Measurements from ENCODE around the gene OR2T35. TPM values are rescaled to one million over a fixed set of nuclear protein-coding genes. Genes with fewer than 3 reads are reported as not detected.
"Not testable (repeated sequence)": the region's sequence is repeated elsewhere in the genome, so short reads cannot be mapped to it uniquely, and the experiment has no call there.

Gene OR2T35
- total RNA-seq, 1 experiment from 2014 or later = not detected

DNA sequence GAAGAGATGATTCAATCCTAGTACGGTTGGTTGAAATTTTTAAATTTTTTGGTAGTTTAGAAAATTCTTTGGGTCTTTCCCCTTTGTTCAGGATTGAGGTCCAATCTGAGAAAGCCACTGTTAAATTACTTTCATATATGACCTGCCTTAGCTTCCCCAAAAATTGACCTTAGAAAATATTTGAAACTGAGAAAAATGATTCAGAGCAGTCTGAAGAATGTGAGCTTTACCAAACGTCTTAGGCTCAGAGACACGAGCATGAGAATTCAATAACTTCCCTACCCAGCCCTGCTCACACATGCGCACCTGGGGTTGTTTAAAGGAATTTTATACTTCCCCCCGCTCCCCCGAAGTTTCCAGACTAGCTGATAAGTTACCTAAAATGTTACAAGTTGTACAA is 11.7 kb upstream of the OR2T35 start:
- H3K4me3 ChIP-seq (ENCODE audit: low read length); POLR2A ChIA-PET (ENCODE audit: unreplicated experiment); H3K36me3 ChIP-seq (ENCODE audit: low read depth, low read length); H3K9ac ChIP-seq (ENCODE audit: low read length); H3F3A ChIP-seq (ENCODE audit: low read length, unreplicated experiment); intact Hi-C loops (cut with micrococcal nuclease); H3K9me2 ChIP-seq (replicated peaks; ENCODE audit: low read length); H3K27ac ChIP-seq (ENCODE audit: low read length); H2AFZ ChIP-seq (ENCODE audit: low read length); BruUV-seq (replicated peaks); H3K4me1 ChIP-seq (ENCODE audit: insufficient read depth, low read length); H3K9me3 ChIP-seq (ENCODE audit: low read length); DNase-seq; H3K79me2 ChIP-seq (ENCODE audit: low read length); H3K4me2 ChIP-seq (ENCODE audit: low read length); ATAC-seq; CTCF ChIA-PET; H4K20me1 ChIP-seq (ENCODE audit: low read length): not testable (repeated sequence)
- H3K27me3 ChIP-seq (ENCODE audit: low read length) = peaks cover 16% of the 10 kb centered on the region

DNA sequence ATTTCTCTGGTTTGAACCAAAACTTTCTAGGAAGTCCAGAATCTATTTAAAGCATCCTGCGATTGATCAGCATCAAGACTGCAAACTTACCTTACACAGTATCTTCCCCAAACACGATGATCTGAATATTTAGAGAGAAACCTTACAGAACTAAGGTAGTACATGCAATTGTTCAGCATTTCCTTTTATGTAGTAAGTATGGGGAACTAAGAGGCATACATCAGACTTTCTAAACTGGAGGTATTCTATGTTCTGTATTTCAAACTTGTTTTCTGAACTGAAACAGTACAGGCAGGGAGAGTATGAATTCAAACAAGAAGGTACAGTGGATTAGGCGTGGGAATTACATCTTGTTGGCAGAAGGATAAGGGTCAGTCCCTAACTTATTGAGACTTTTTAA is 10.3 kb upstream of the OR2T35 start, which contains the start of gene OR2T27:
TSS of gene OR2T27 (minus strand) at position 175 of the 400 bp plus-strand sequence. CDS start 4,644 bp downstream, outside the sequence.
- POLR2A ChIA-PET (ENCODE audit: unreplicated experiment); H3K27ac ChIP-seq (ENCODE audit: low read length); H3K4me3 ChIP-seq (ENCODE audit: low read length); H3K9ac ChIP-seq (ENCODE audit: low read length); intact Hi-C loops (cut with micrococcal nuclease); ATAC-seq; H3K4me1 ChIP-seq (ENCODE audit: insufficient read depth, low read length); H3K36me3 ChIP-seq (ENCODE audit: low read depth, low read length); H4K20me1 ChIP-seq (ENCODE audit: low read length); CTCF ChIA-PET; H3K4me2 ChIP-seq (ENCODE audit: low read length); H3F3A ChIP-seq (ENCODE audit: low read length, unreplicated experiment); H3K9me2 ChIP-seq (replicated peaks; ENCODE audit: low read length); H3K9me3 ChIP-seq (ENCODE audit: low read length); BruUV-seq (replicated peaks); H2AFZ ChIP-seq (ENCODE audit: low read length); DNase-seq; H3K79me2 ChIP-seq (ENCODE audit: low read length): not testable (repeated sequence)
- H3K27me3 ChIP-seq (ENCODE audit: low read length) = peaks cover 16% of the 10 kb centered on the region

DNA sequence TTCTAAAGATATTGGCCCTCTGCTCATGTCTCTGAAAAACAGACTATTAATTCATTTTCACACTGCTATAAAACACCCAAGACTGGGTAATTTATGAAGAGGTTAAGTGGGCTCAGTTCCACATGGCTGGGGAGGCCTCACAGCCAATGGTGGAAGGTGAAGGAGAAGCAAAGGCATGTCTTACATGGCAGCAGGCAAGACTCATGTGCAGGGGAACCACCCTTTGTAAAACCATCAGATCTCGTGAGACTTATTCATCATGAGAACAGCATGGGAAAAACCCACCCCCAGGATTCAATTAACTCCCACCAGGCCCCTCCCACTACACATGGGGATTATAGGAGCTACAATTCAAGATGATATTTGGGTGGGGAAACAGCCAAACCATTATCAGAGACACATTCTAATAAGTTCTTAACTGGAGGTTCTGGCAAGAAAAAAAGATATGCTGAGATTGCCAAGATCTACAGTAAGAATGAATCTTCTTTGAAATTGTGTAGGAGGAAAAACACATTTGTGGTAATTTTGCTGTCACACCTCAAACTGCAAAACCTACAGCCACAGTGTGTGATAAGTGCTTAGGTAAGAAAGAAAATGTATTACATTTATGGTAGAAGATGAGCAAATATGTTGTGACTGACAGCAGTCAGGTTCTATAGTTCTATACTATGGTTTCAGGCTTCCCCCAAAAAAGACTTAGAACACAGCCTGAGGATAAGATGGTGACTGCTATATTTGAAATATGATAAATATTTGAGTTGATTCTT is 3.9 kb upstream of the OR2T35 start:
- POLR2A ChIA-PET (ENCODE audit: unreplicated experiment); H3K9me2 ChIP-seq (replicated peaks; ENCODE audit: low read length); H3K4me1 ChIP-seq (ENCODE audit: insufficient read depth, low read length); intact Hi-C loops (cut with micrococcal nuclease); H3K9me3 ChIP-seq (ENCODE audit: low read length); BruUV-seq (replicated peaks); H2AFZ ChIP-seq (ENCODE audit: low read length); H3K79me2 ChIP-seq (ENCODE audit: low read length); H3K27ac ChIP-seq (ENCODE audit: low read length); H4K20me1 ChIP-seq (ENCODE audit: low read length); H3F3A ChIP-seq (ENCODE audit: low read length, unreplicated experiment); H3K27me3 ChIP-seq (ENCODE audit: low read length); ATAC-seq; H3K9ac ChIP-seq (ENCODE audit: low read length); H3K4me3 ChIP-seq (ENCODE audit: low read length); H3K36me3 ChIP-seq (ENCODE audit: low read depth, low read length); CTCF ChIA-PET; DNase-seq; H3K4me2 ChIP-seq (ENCODE audit: low read length): not testable (repeated sequence)

DNA sequence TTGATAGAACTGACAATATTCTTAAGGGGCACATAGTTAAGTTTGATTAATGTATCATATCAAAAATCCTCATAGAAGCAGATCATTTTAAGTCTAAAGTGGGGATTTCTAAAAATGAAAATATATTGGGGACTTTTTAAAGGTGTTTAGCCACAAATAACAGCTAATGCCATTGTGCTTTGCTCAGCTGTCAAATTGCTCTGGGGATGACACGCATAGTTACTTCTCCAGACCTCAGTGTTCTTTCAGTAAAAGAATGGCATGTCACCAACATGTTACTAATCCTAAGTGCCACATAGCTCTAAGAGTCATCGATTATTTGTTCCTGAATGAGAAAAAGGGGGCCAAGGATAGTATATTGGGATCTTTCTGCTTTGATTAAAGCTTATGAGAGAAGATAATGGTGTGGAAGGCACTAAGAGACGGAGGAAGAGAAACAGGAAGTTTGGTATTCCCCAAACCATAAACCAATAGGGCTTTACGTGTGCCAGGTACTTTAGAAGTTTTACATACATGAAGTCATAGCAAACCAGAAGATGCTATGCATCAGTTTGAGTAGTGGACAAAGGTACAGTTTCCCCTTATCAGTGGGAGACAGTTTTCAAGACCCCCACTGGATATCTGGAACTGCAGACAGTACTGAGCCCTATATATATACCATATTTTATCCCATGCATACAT is 2.0 kb downstream of the OR2T35 start:
- H3K9me3 ChIP-seq (ENCODE audit: low read length); H3F3A ChIP-seq (ENCODE audit: low read length, unreplicated experiment); H3K27me3 ChIP-seq (ENCODE audit: low read length); H3K27ac ChIP-seq (ENCODE audit: low read length); H3K4me3 ChIP-seq (ENCODE audit: low read length); H3K4me2 ChIP-seq (ENCODE audit: low read length); CTCF ChIA-PET; H3K9ac ChIP-seq (ENCODE audit: low read length); ATAC-seq; H3K4me1 ChIP-seq (ENCODE audit: insufficient read depth, low read length); H4K20me1 ChIP-seq (ENCODE audit: low read length); H3K79me2 ChIP-seq (ENCODE audit: low read length); BruUV-seq (replicated peaks); intact Hi-C loops (cut with micrococcal nuclease); H2AFZ ChIP-seq (ENCODE audit: low read length); H3K9me2 ChIP-seq (replicated peaks; ENCODE audit: low read length); DNase-seq; POLR2A ChIA-PET (ENCODE audit: unreplicated experiment); H3K36me3 ChIP-seq (ENCODE audit: low read depth, low read length): not testable (repeated sequence)

DNA sequence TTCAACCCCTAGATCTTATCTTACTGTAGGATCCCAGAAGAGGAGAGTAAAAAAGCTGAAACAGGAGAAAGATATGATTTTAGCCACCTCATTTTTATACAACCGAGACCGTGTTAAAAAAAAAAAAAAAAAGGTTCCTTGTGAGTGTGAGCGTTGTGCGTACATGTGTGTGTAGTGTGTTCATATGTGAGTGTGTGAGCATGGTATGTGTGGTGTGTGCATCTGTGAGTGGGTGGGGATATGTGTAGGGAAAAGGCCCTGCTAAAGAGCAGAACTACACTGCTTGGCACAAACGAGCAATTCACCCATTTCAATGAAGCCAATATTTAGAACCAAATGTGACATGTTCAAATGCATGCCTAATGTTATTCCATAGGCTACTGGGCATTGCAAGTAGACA is 3.5 kb downstream of the OR2T35 start:
- H3K9me2 ChIP-seq (replicated peaks; ENCODE audit: low read length); H3K27ac ChIP-seq (ENCODE audit: low read length); CTCF ChIA-PET; H2AFZ ChIP-seq (ENCODE audit: low read length); H3K27me3 ChIP-seq (ENCODE audit: low read length); BruUV-seq (replicated peaks); H3K9ac ChIP-seq (ENCODE audit: low read length); H3K79me2 ChIP-seq (ENCODE audit: low read length); DNase-seq; H3K36me3 ChIP-seq (ENCODE audit: low read depth, low read length); H3K4me1 ChIP-seq (ENCODE audit: insufficient read depth, low read length); H3K4me2 ChIP-seq (ENCODE audit: low read length); ATAC-seq; H3K4me3 ChIP-seq (ENCODE audit: low read length); H3K9me3 ChIP-seq (ENCODE audit: low read length); H4K20me1 ChIP-seq (ENCODE audit: low read length); H3F3A ChIP-seq (ENCODE audit: low read length, unreplicated experiment); intact Hi-C loops (cut with micrococcal nuclease); POLR2A ChIA-PET (ENCODE audit: unreplicated experiment): not testable (repeated sequence)

DNA sequence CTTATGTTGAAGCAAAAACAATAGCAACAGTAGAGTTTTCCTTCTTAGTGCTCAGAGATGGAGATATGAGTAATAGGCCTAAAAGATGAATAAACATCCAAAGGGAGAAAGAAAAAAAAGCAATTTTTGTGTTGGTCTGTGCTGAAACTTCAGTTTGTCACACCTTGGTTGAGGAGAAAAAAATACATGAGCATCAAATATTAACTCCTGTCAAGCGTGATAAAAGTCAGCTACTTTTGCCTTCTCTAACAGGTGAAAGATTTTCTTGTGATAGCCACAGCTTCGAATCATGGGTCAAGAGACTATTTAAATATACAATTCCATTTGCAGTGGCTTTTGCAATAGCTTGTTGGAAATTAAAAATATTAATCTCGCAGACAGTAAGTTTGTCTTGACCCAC is 4.2 kb downstream of the OR2T35 start:
- H3K4me3 ChIP-seq (ENCODE audit: low read length); H3K9me3 ChIP-seq (ENCODE audit: low read length); H3K79me2 ChIP-seq (ENCODE audit: low read length); intact Hi-C loops (cut with micrococcal nuclease); H4K20me1 ChIP-seq (ENCODE audit: low read length); H3F3A ChIP-seq (ENCODE audit: low read length, unreplicated experiment); ATAC-seq; H3K27ac ChIP-seq (ENCODE audit: low read length); H3K4me1 ChIP-seq (ENCODE audit: insufficient read depth, low read length); BruUV-seq (replicated peaks); H3K9ac ChIP-seq (ENCODE audit: low read length); H2AFZ ChIP-seq (ENCODE audit: low read length); CTCF ChIA-PET; POLR2A ChIA-PET (ENCODE audit: unreplicated experiment); DNase-seq; H3K27me3 ChIP-seq (ENCODE audit: low read length); H3K4me2 ChIP-seq (ENCODE audit: low read length); H3K9me2 ChIP-seq (replicated peaks; ENCODE audit: low read length); H3K36me3 ChIP-seq (ENCODE audit: low read depth, low read length): not testable (repeated sequence)

All from PC-3 (cell line).